Lung (tissue), 12 donors: Measurements from ENCODE around the gene CADM2. TPM values are rescaled to one million over a fixed set of nuclear protein-coding genes. Genes with fewer than 3 reads are reported as not detected.

ENCODE experiments used
- ATAC-seq: fragments of 200-7000 bp; cut with Tn5 transposase; one replicate; pipeline ENCODE4 v1.9.1; 2020; ENCODE audit warnings: moderate number of reproducible peaks; ENCODE audit not compliant: insufficient read depth, low FRiP score
- DNase-seq, 3 donors: peaks; one replicate each; pipeline ENCODE4 v3.0.0-alpha.2; 2013 to 2017
- H3K27ac ChIP-seq, 2 donors: one replicate each; pipeline ENCODE4 v1.5.1; 2013; ENCODE audit warnings: mild to moderate bottlenecking in 2 of 2, moderate library complexity in 2 of 2, control low read depth in 1 of 2, inconsistent platforms in 1 of 2, low read depth in 1 of 2, low read length in 1 of 2
- H3K27me3 ChIP-seq, 3 donors: one replicate each; pipeline ENCODE4 v1.5.1; 2013; ENCODE audit warnings: low read length in 2 of 3; ENCODE audit not compliant: control insufficient read depth in 3 of 3, insufficient read depth in 3 of 3
- H3K36me3 ChIP-seq, 4 donors: one replicate each; pipeline ENCODE4 v1.5.1; 2013; ENCODE audit warnings: low read length in 4 of 4, mild to moderate bottlenecking in 1 of 4, moderate library complexity in 1 of 4; ENCODE audit not compliant: control insufficient read depth in 4 of 4, insufficient read depth in 4 of 4
- H3K4me1 ChIP-seq, 5 donors: one replicate each; pipeline ENCODE4 v1.5.1; 2013; ENCODE audit warnings: low read length in 5 of 5, mild to moderate bottlenecking in 2 of 5, moderate library complexity in 1 of 5; ENCODE audit not compliant: control insufficient read depth in 5 of 5, insufficient read depth in 5 of 5
- H3K4me3 ChIP-seq: one replicate; pipeline ENCODE4 v1.5.1; 2013; ENCODE audit warnings: mild to moderate bottlenecking, control low read depth, moderate library complexity
- H3K9ac ChIP-seq, 2 donors: one replicate each; pipeline ENCODE4 v1.5.1; 2013; ENCODE audit warnings: low read length in 2 of 2, control low read depth in 1 of 2; ENCODE audit not compliant: insufficient read depth in 1 of 2
- H3K9me3 ChIP-seq, 4 donors: one replicate each; pipeline ENCODE4 v1.5.1; 2013; ENCODE audit warnings: low read length in 3 of 4, mild to moderate bottlenecking in 1 of 4, moderate library complexity in 1 of 4; ENCODE audit not compliant: control insufficient read depth in 4 of 4, insufficient read depth in 3 of 4
- CTCF ChIP-seq: IDR thresholded peaks from 2 replicates; pipeline ENCODE4 v1.5.1; 2012; ENCODE audit warnings: mild to moderate bottlenecking; ENCODE audit errors: control extremely low read depth, extremely low read depth
- WGBS, 2 donors: extraction: QIAGEN DNeasy Blood & Tissue Kit; methylation state at CpG; one replicate each; pipeline ENCODE4 v1.1.7; 2013; 5-methylcytosine and 5-hydroxymethylcytosine counted together
- polyA plus RNA-seq, 2 donors: library from polyadenylated mRNA; stranded (reverse); fragments of 200-250 nt; gene quantifications; one replicate each; pipeline ENCODE4 v1.2.1, GENCODE V29; 2013
- total RNA-seq, 2 donors: library from RNA; depleted of rRNA in 1 of 2; stranded (reverse); fragments of >200 nt in 1 of 2; gene quantifications; one replicate each; pipeline ENCODE4 v1.2.1, GENCODE V29; 2014 to 2021
- donor health status: control.
- donor health status: control.
- donor health status: Bipolar disorder and iron deficiency.
- donor health status: healthy.
- donor health status: DM: yes; HTN: yes; CAD: no.

CADM2 gene
- total and polyA plus RNA-seq, 4 donors, result 0.14 to 3.3 (median 0.32) TPM

GRCh38 chr3:85288257-85288656 is 329.5 kb downstream of the CADM2 start:
- H3K27ac ChIP-seq, result no peak overlapping the region
- no peak for DNase-seq
- no peaks in the 10 kb centered on the region for H3K4me1 ChIP-seq
- no peaks in the 10 kb centered on the region for H3K27me3 ChIP-seq
- no peak overlapping the region for H3K9ac ChIP-seq
- no peaks in the 10 kb centered on the region for H3K36me3 ChIP-seq
- peaks cover 0 to 2% (median 0%) of the 10 kb centered on the region in 4 donors for H3K9me3 ChIP-seq
- ATAC-seq, result no peak
- no peak for TF ChIP-seq CTCF
- H3K4me3 ChIP-seq, result no peak overlapping the region

GRCh38 chr3:85297291-85297690 is 338.5 kb downstream of the CADM2 start:
- no peak for TF ChIP-seq CTCF
- DNase-seq, result peak in 1 of 3 donors; percentile 12
- peaks cover 0 to 5% (median 0%) of the 10 kb centered on the region in 5 donors for H3K4me1 ChIP-seq
- no peaks in the 10 kb centered on the region for H3K27me3 ChIP-seq
- ATAC-seq, result no peak
- no peak overlapping the region for H3K4me3 ChIP-seq
- H3K9ac ChIP-seq, result no peak overlapping the region
- no peak overlapping the region for H3K27ac ChIP-seq
- no peaks in the 10 kb centered on the region for H3K36me3 ChIP-seq
- H3K9me3 ChIP-seq, result no peaks in the 10 kb centered on the region

- Histone ChIP-seq H3K9me3 (no peaks in the 10 kb centered on the region), H3K27me3 (no peaks in the 10 kb centered on the region), H3K9ac (no peak overlapping the region), H3K4me3 (no peak overlapping the region), H3K36me3 (no peaks in the 10 kb centered on the region), H3K27ac (no peak overlapping the region), H3K4me1 (peaks cover 0 to 8% (median 0%) of the 10 kb centered on the region in 5 donors)
- 48 to 68% methylated on average over 1 of the region's 1 CpG for WGBS, 2 donors
- no peak for TF ChIP-seq CTCF
- no peak for ATAC-seq
- DNase-seq, result no peak
Observed at GRCh38 chr3:85298032-85298431, 339.2 kb downstream of the CADM2 start.

GRCh38 chr3:85303156-85303555 is 344.4 kb downstream of the CADM2 start:
- Histone ChIP-seq H3K4me3 (no peak overlapping the region), H3K4me1 (peaks cover 0 to 6% (median 0%) of the 10 kb centered on the region in 5 donors), H3K27me3 (no peaks in the 10 kb centered on the region), H3K36me3 (no peaks in the 10 kb centered on the region), H3K9me3 (no peaks in the 10 kb centered on the region), H3K9ac (no peak overlapping the region), H3K27ac (no peak overlapping the region)
- 72 to 80% methylated on average over 4 of the region's 4 CpGs for WGBS, 2 donors
- ATAC-seq (no peak), DNase-seq (peak in 1 of 3 donors; percentile 6)
- TF ChIP-seq CTCF, result no peak
